K562 (cell line): Measurements from ENCODE around the gene MYH6. TPM values are rescaled to one million over a fixed set of nuclear protein-coding genes. Genes with fewer than 3 reads are reported as not detected.

Experiments used
- ATAC-seq: fragments of 200-7000 bp; cut with Tn5 transposase; 3 replicates; pipeline ENCODE4 v1.9.1; 2020; ENCODE audit warnings: moderate library complexity
- BruUV-seq: library from RNA; stranded (reverse); fragments of 400-500 nt; replicated peaks from 2 replicates; lab custom pipeline; 2021; lab: Mats Ljungman, UMichigan
- CTCF ChIA-PET: fragments of 300-600 bp; formaldehyde crosslinking; extraction: SDS; loops from one replicate; lab custom pipeline; 2021; ENCODE audit warnings: low intra/inter-chr PET ratio; lab: Yijun Ruan, JAX
- POLR2A ChIA-PET: fragments of 300-600, 350-650 bp; sonication (Branson Sonifier 250); formaldehyde crosslinking; extraction: SDS; loops from one replicate; lab custom pipeline; 2021; ENCODE audit warnings: antibody characterized with exemption, inconsistent platforms; lab: Yijun Ruan, JAX
- DNase-seq, 4 experiments: peaks; one replicate each; pipeline versions ENCODE4 v3.0.0 to v3.0.0-alpha.2; 2011 to 2018; ENCODE audit warnings: low spot score in 3 of 4, mixed read lengths in 3 of 4; ENCODE audit errors: extremely low read depth in 1 of 4
- FAIRE-seq: peaks from 2 replicates; lab custom pipeline; 2011; peaks lifted over from hg19 to GRCh38; lab: Jason Lieb, UNC
- H2AFZ ChIP-seq: 2 replicates; pipeline ENCODE4 v1.6.0; 2011; ENCODE audit warnings: low read depth, low read length, control low read depth, inconsistent platforms
- H3K27ac ChIP-seq: fragments of 200-600 bp; 3 replicates; pipeline ENCODE4 v1.8.0; 2011; ENCODE audit warnings: low read depth, mild to moderate bottlenecking, control low read depth, inconsistent platforms, low read length, moderate library complexity, mixed read lengths; ENCODE audit errors: extremely low read depth
- H3K27me3 ChIP-seq, 2 experiments: fragments of 300-600 bp in 1 of 2; 2 replicates in 1 of 2; 3 replicates in 1 of 2; pipeline versions ENCODE4 v1.6.0 to v1.8.0; 2011; ENCODE audit warnings: inconsistent platforms in 2 of 2, low read length in 2 of 2, mild to moderate bottlenecking in 1 of 2, mixed read lengths in 1 of 2, moderate library complexity in 1 of 2; ENCODE audit not compliant: control insufficient read depth in 2 of 2, insufficient read depth in 2 of 2
- H3K36me3 ChIP-seq: fragments of 300-600 bp; 3 replicates; pipeline ENCODE4 v1.8.0; 2011; ENCODE audit warnings: mild to moderate bottlenecking, low read length, inconsistent platforms; ENCODE audit not compliant: control insufficient read depth, insufficient read depth
- H3K4me1 ChIP-seq, 2 experiments: fragments of 200-600 bp in 1 of 2; replicated peaks in 1 of 2; 2 replicates in 1 of 2; 3 replicates in 1 of 2; pipeline versions ENCODE4 v1.5.1 to v1.8.0; 2011; ENCODE audit warnings: inconsistent platforms in 2 of 2, low read length in 2 of 2, mild to moderate bottlenecking in 1 of 2, mixed read lengths in 1 of 2, moderate library complexity in 1 of 2; ENCODE audit not compliant: control insufficient read depth in 2 of 2, insufficient read depth in 2 of 2
- H3K4me2 ChIP-seq: 2 replicates; pipeline ENCODE4 v1.6.1; 2011; ENCODE audit warnings: low read length, control low read depth, inconsistent platforms, mixed read lengths; ENCODE audit not compliant: insufficient read depth
- H3K4me3 ChIP-seq: fragments of 200-600 bp; sonication (generic), shearing (Covaris generic); 2 replicates; pipeline ENCODE4 v1.5.1; 2016; ENCODE audit warnings: control low read depth, inconsistent platforms
- H3K79me2 ChIP-seq: fragments of 200-600 bp; 3 replicates; pipeline ENCODE4 v1.8.0; 2011; ENCODE audit warnings: low read length, inconsistent platforms; ENCODE audit not compliant: control insufficient read depth, insufficient read depth
- H3K9ac ChIP-seq, 2 experiments: 2 replicates each; pipeline versions ENCODE4 v1.6.0 to v1.6.1; 2011; ENCODE audit warnings: low read depth in 2 of 2, low read length in 2 of 2, control low read depth in 1 of 2, inconsistent platforms in 1 of 2, mild to moderate bottlenecking in 1 of 2, mixed read lengths in 1 of 2; ENCODE audit not compliant: insufficient read depth in 1 of 2
- H3K9me1 ChIP-seq: one replicate; pipeline ENCODE4 v1.6.0; 2011; ENCODE audit warnings: inconsistent platforms, mild to moderate bottlenecking, low read length, moderate library complexity; ENCODE audit not compliant: control insufficient read depth, insufficient read depth
- H3K9me3 ChIP-seq: replicated peaks from 2 replicates; pipeline ENCODE4 v1.5.1; 2011; ENCODE audit warnings: low read depth, low read length, inconsistent platforms; ENCODE audit not compliant: control insufficient read depth, insufficient read depth
- H4K20me1 ChIP-seq: replicated peaks from 2 replicates; pipeline ENCODE4 v1.6.1; 2011; ENCODE audit warnings: low read length, inconsistent platforms, mixed read lengths; ENCODE audit not compliant: control insufficient read depth, insufficient read depth
- ADNP ChIP-seq: fragments of 200-800 bp; sonication (Bioruptor generic); IDR thresholded peaks from 2 replicates; pipeline ENCODE4 v1.6.1; 2016; ENCODE audit warnings: missing genetic modification characterization, missing compliant biosample characterization
- C11orf30 ChIP-seq: fragments of 450-650 bp; IDR thresholded peaks from 2 replicates; pipeline ENCODE4 v1.6.1; 2016; ENCODE audit warnings: low read depth, mild to moderate bottlenecking
- GATA2 ChIP-seq: sonication (generic); formaldehyde crosslinking; IDR thresholded peaks from 2 replicates; pipeline ENCODE4 v1.4.0; 2020; ENCODE audit warnings: mild to moderate bottlenecking, missing genetic modification reagents
- HCFC1 ChIP-seq: IDR thresholded peaks from 2 replicates; pipeline ENCODE4 v1.6.1; 2012; ENCODE audit warnings: low read depth, low read length, improper control_type of control experiment
- PHF21A ChIP-seq: fragments of 450-650 bp; IDR thresholded peaks from 2 replicates; pipeline ENCODE4 v1.6.1; 2017; ENCODE audit warnings: low read depth, borderline replicate concordance
- TCF3 ChIP-seq: sonication (generic); formaldehyde crosslinking; IDR thresholded peaks from 2 replicates; pipeline ENCODE4 v1.4.0; 2020; ENCODE audit warnings: mild to moderate bottlenecking, missing genetic modification reagents
- ZNF766 ChIP-seq: fragments of 200-800 bp; sonication (Bioruptor generic); conservative IDR thresholded peaks from 2 replicates; pipeline ENCODE4 v1.6.1; 2016; ENCODE audit warnings: missing genetic modification characterization, missing compliant biosample characterization
- WGBS: fragments of 100-300 bp; shearing (Covaris generic); methylation state at CpG from one replicate; pipeline ENCODE4 v1.1.6; 2016; ENCODE audit warnings: low coverage, mixed read lengths; ENCODE audit not compliant: insufficient coverage; ENCODE audit errors: missing lambda C conversion rate; 5-methylcytosine and 5-hydroxymethylcytosine counted together
- in situ Hi-C: fragments of 300-500 bp; cut with MboI; formaldehyde crosslinking; loops from 4 replicates; pipeline ENCODE4 v1.15.0; 2018; ENCODE audit warnings: inconsistent platforms, mixed read lengths
- intact Hi-C: fragments of 100-400 bp; cut with micrococcal nuclease; formaldehyde crosslinking; loops from 2 replicates; pipeline ENCODE4 v1.14.2; 2022
- polyA plus RNA-seq, 8 experiments: library from polyadenylated mRNA; depleted of rRNA in 4 of 8; stranded (reverse) in 5 of 8; unstranded in 3 of 8; fragments of >200 nt; fragmentation: Nextera tagmentation in 2 of 8; fragmentation: Illumina TruSeq in 1 of 8; extraction: Ambion mirVana in 2 of 8; extraction: Trizol in 1 of 8; gene quantifications; 2 replicates each; pipeline versions ENCODE4 v1.2.1 to v1.2.3, GENCODE V29; 2011 to 2014; ENCODE audit warnings: inconsistent platforms in 1 of 8, missing spikeins in 1 of 8
- total RNA-seq, 7 experiments: library from RNA; depleted of rRNA in 6 of 7; stranded (reverse); fragments of >200 nt in 6 of 7; fragmentation: Illumina TruSeq in 2 of 7; extraction: Trizol in 2 of 7; gene quantifications; 2 replicates each; pipeline versions ENCODE4 v1.2.1 to v1.2.3, GENCODE V29; 2011 to 2021; ENCODE audit warnings: low replicate concordance in 1 of 7
- TF ChIP-seq, protein P1 (sequence below): IDR thresholded peaks from 2 replicates; pipeline ENCODE4 v1.6.1; 2011; ENCODE audit warnings: borderline replicate concordance, low read depth, mild to moderate bottlenecking, moderate library complexity, low read length; ENCODE audit not compliant: insufficient read depth, poor library complexity, severe bottlenecking

The MYH6 gene
- total and polyA plus RNA-seq, 9 of the 15 experiments (the other 6 are each of a cell fraction or from before 2014, with no cell fraction given) = not detected

DNA sequence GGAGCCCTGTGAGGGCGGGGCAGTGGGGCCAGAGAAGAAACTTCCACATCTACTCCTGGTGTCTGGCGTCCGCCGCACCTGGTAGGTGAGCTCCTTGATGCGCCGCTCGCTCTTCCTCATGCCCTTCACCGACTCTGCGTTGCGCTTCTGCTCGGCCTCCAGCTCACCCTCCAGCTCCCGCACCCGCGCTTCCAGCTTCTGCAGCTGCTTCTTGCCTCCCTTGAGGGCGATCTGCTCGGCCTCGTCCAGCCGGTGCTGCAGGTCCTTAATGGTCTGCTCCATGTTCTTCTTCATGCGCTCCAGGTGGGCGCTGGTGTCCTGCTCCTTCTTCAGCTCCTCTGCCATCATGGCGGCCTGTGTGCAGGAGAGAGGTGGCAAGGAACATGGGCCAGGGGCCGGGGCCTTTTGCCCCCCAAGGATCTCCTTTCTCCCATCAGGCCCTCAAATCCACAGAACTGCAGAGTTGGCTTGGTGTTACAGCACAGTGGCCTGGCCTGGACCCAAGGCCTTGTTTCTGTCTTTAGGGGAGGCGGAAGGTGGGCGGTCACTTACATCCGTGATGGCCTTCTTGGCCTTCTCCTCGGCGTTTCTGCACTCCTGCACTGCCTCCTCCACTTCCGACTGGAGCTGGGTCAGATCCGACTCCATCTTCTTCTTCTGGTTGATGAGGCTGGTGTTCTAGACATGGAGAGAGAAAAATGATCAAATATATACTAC lies 23.6 kb downstream of the MYH6 start:
- Histone ChIP-seq H3K4me1 (peaks cover 0 to 16% of the 10 kb centered on the region in 2 experiments; a peak in 2 of 5 replicates), H3K9me3 (no peaks in the 10 kb centered on the region), H3K27me3 (peaks cover 16 to 59% of the 10 kb centered on the region in 2 experiments; a peak in 4 of 5 replicates), H3K9me1 (no peaks in the 10 kb centered on the region), H3K27ac (no peak overlapping the region), H4K20me1 (no peaks in the 10 kb centered on the region; the same call in 1 of the 2 replicates), H3K36me3 (no peaks in the 10 kb centered on the region), H3K79me2 (no peaks in the 10 kb centered on the region), H2AFZ (no peak overlapping the region), H3K4me2 (no peak overlapping the region), H3K4me3 (no peak overlapping the region), H3K9ac (no peak overlapping the region)
- in situ Hi-C loops (loop anchor here (10.0 kb wide), 1 partner anchor 120 kb away; no protein-coding TSS in a partner anchor), intact Hi-C loops (no loop called here)
- WGBS = 14% methylated on average over 14 of the region's 29 CpGs
- no peak for ATAC-seq
- POLR2A ChIA-PET = interaction anchor here (0.7 to 1.6 kb wide), 5 partner anchors 10 to 1117 kb away, joined by 3 to 5 read pairs (median 5); no protein-coding TSS in a partner anchor
- TF ChIP-seq GATA2 (no peak), ADNP (tag) (no peak), HCFC1 (no peak), C11orf30 (no peak), TCF3 (CRISPR knock-in tag) (no peak), PHF21A (no peak), ZNF766 (CRISPR knock-in tag) (no peak)
- TF ChIP-seq, protein P1, sequence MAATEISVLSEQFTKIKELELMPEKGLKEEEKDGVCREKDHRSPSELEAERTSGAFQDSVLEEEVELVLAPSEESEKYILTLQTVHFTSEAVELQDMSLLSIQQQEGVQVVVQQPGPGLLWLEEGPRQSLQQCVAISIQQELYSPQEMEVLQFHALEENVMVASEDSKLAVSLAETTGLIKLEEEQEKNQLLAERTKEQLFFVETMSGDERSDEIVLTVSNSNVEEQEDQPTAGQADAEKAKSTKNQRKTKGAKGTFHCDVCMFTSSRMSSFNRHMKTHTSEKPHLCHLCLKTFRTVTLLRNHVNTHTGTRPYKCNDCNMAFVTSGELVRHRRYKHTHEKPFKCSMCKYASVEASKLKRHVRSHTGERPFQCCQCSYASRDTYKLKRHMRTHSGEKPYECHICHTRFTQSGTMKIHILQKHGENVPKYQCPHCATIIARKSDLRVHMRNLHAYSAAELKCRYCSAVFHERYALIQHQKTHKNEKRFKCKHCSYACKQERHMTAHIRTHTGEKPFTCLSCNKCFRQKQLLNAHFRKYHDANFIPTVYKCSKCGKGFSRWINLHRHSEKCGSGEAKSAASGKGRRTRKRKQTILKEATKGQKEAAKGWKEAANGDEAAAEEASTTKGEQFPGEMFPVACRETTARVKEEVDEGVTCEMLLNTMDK = no peak
- no peak for FAIRE-seq
- no peak for DNase-seq
- BruUV-seq = no TSS peak
- CTCF ChIA-PET = no interaction called here
